Caki2 (cell line): Measurements from ENCODE around the gene LILRB1. TPM values are rescaled to one million over a fixed set of nuclear protein-coding genes. Genes with fewer than 3 reads are reported as not detected.
"Not testable (repeated sequence)": the region's sequence is repeated elsewhere in the genome, so short reads cannot be mapped to it uniquely, and the experiment has no call there.

Experiments used
- DNase-seq: peaks from one replicate; pipeline ENCODE4 v3.0.0-alpha.2; 2015; ENCODE audit warnings: low read depth
- in situ Hi-C: cut with HindIII; loops from 2 replicates; pipeline ENCODE4 v1.10.0; 2016; ENCODE audit warnings: low sequenced_read_pairs, low pct_unique_long_range_greater_than_20kb, mixed read lengths
- total RNA-seq: library from RNA; depleted of rRNA; stranded (reverse); fragments of >200 nt; shearing (Covaris generic); gene quantifications from 2 replicates; pipeline ENCODE4 v1.2.3, GENCODE V29; 2014; ENCODE audit warnings: low replicate concordance

LILRB1 gene
- total RNA-seq, 1 experiment from 2014 or later: not detected

- in situ Hi-C loops: no loop called here
- no peak for DNase-seq
These were observed 9.8 kb upstream of the LILRB1 start for GRCh38 chr19:54620464-54620863.

- in situ Hi-C loops: no loop called here
- no peak for DNase-seq
These were observed 7.9 kb upstream of the LILRB1 start for GRCh38 chr19:54622431-54622830.

GRCh38 chr19:54624234-54624633, 6.0 kb upstream of the LILRB1 start:
- DNase-seq, in situ Hi-C loops: not testable (repeated sequence)

GRCh38 chr19:54624934-54625730, 5.2 kb upstream of the LILRB1 start:
- DNase-seq, in situ Hi-C loops: not testable (repeated sequence)

GRCh38 chr19:54626757-54627156, 3.5 kb upstream of the LILRB1 start:
- no peak for DNase-seq
- in situ Hi-C loops: no loop called here

GRCh38 chr19:54627912-54628311, 2.4 kb upstream of the LILRB1 start:
- DNase-seq, in situ Hi-C loops: not testable (repeated sequence)

GRCh38 chr19:54630782-54631181, 498 bp downstream of the LILRB1 start:
- DNase-seq: no peak
- in situ Hi-C loops: no loop called here

- in situ Hi-C loops, DNase-seq: not testable (repeated sequence)
These were observed 1.4 kb downstream of the LILRB1 start for GRCh38 chr19:54631489-54632337.

GRCh38 chr19:54632517-54632916, 2.2 kb downstream of the LILRB1 start:
- in situ Hi-C loops, DNase-seq: not testable (repeated sequence)

GRCh38 chr19:54633401-54633800, 3.1 kb downstream of the LILRB1 start:
- DNase-seq: no peak
- in situ Hi-C loops: no loop called here

GRCh38 chr19:54636081-54636480, 5.8 kb downstream of the LILRB1 start:
- in situ Hi-C loops, DNase-seq: not testable (repeated sequence)

- in situ Hi-C loops: no loop called here
- DNase-seq: no peak
These were observed 8.4 kb downstream of the LILRB1 start for GRCh38 chr19:54638683-54639082.

GRCh38 chr19:54642953-54643352, 12.7 kb downstream of the LILRB1 start:
- DNase-seq, in situ Hi-C loops: not testable (repeated sequence)

- in situ Hi-C loops, DNase-seq: not testable (repeated sequence)
These were observed 13.3 kb downstream of the LILRB1 start for GRCh38 chr19:54643583-54643982.

GRCh38 chr19:54644056-54644455, 13.8 kb downstream of the LILRB1 start:
- DNase-seq: no peak
- in situ Hi-C loops: no loop called here

- in situ Hi-C loops: no loop called here
- no peak for DNase-seq
These were observed 16.1 kb downstream of the LILRB1 start for GRCh38 chr19:54646331-54646841.

GRCh38 chr19:54648129-54648528, 17.8 kb downstream of the LILRB1 start:
- in situ Hi-C loops: no loop called here

GRCh38 chr19:54650108-54650655, 19.9 kb downstream of the LILRB1 start:
- in situ Hi-C loops: no loop called here
- DNase-seq: no peak

More at GRCh38 chr19:54648129-54648528, 17.8 kb downstream of the LILRB1 start:
- DNase-seq: no peak
